H9 (cell line): ENCODE results near the gene KCNIP4. TPM values are rescaled to one million over a fixed set of nuclear protein-coding genes. Genes with fewer than 3 reads are reported as not detected.

ENCODE experiments used
- DNase-seq: peaks from one replicate; pipeline ENCODE4 v3.0.0-alpha.2; 2017
- H2AFZ ChIP-seq: one replicate; pipeline ENCODE4 v1.6.1; 2013; ENCODE audit warnings: mild to moderate bottlenecking, low read length, control low read depth, moderate library complexity
- H2AK5ac ChIP-seq: 2 replicates; pipeline ENCODE4 v1.6.1; 2013; ENCODE audit warnings: low read length, control low read depth, mixed read lengths; ENCODE audit not compliant: insufficient read length
- H2BK120ac ChIP-seq: one replicate; pipeline ENCODE4 v1.6.1; 2013; ENCODE audit warnings: low read depth, mild to moderate bottlenecking, low read length, control low read depth, inconsistent platforms; ENCODE audit not compliant: poor library complexity, severe bottlenecking
- H2BK12ac ChIP-seq: 2 replicates; pipeline ENCODE4 v1.6.1; 2013; ENCODE audit warnings: low read length, control low read depth, mixed read lengths, low read depth; ENCODE audit not compliant: insufficient read length
- H2BK15ac ChIP-seq: 2 replicates; pipeline ENCODE4 v1.6.1; 2013; ENCODE audit warnings: low read depth, low read length, control low read depth
- H2BK20ac ChIP-seq: one replicate; pipeline ENCODE4 v1.6.1; 2013; ENCODE audit warnings: low read depth, mild to moderate bottlenecking, low read length, control low read depth, inconsistent platforms; ENCODE audit not compliant: poor library complexity, severe bottlenecking
- H2BK5ac ChIP-seq: 2 replicates; pipeline ENCODE4 v1.6.1; 2013; ENCODE audit warnings: low read length, control low read depth, mixed read lengths; ENCODE audit not compliant: insufficient read length
- H3K14ac ChIP-seq: 2 replicates; pipeline ENCODE4 v1.6.1; 2013; ENCODE audit warnings: low read length, control low read depth; ENCODE audit not compliant: insufficient read depth
- H3K18ac ChIP-seq: 2 replicates; pipeline ENCODE4 v1.6.1; 2013; ENCODE audit warnings: low read depth, mild to moderate bottlenecking, mixed read lengths, low read length, control low read depth; ENCODE audit not compliant: insufficient read length
- H3K23ac ChIP-seq: 2 replicates; pipeline ENCODE4 v1.6.1; 2013; ENCODE audit warnings: low read length, control low read depth, mixed read lengths, low read depth; ENCODE audit not compliant: insufficient read length
- H3K23me2 ChIP-seq: 2 replicates; pipeline ENCODE4 v1.6.1; 2013; ENCODE audit warnings: low read depth, mild to moderate bottlenecking, mixed read lengths, low read length, control low read depth; ENCODE audit not compliant: insufficient read length, poor library complexity, severe bottlenecking
- H3K27ac ChIP-seq: 2 replicates; pipeline ENCODE4 v1.5.1; 2013; ENCODE audit warnings: low read length, control low read depth, mixed read lengths, low read depth; ENCODE audit not compliant: insufficient read length
- H3K27me3 ChIP-seq: 2 replicates; pipeline ENCODE4 v1.6.1; 2013; ENCODE audit warnings: low read length, control low read depth, inconsistent platforms; ENCODE audit not compliant: insufficient read depth
- H3K4ac ChIP-seq: 2 replicates; pipeline ENCODE4 v1.6.1; 2013; ENCODE audit warnings: low read depth, mild to moderate bottlenecking, control low read depth, inconsistent platforms, low read length, moderate library complexity
- H3K4me1 ChIP-seq: 2 replicates; pipeline ENCODE4 v1.6.1; 2013; ENCODE audit warnings: low read length, control low read depth, inconsistent platforms; ENCODE audit not compliant: insufficient read depth
- H3K4me2 ChIP-seq: 2 replicates; pipeline ENCODE4 v1.6.1; 2013; ENCODE audit warnings: low read length, control low read depth, mixed read lengths; ENCODE audit not compliant: insufficient read length, insufficient read depth
- H3K56ac ChIP-seq: 2 replicates; pipeline ENCODE4 v1.6.1; 2013; ENCODE audit warnings: low read depth, mild to moderate bottlenecking, mixed read lengths, low read length, control low read depth; ENCODE audit not compliant: insufficient read length
- H3K79me1 ChIP-seq: 2 replicates; pipeline ENCODE4 v1.6.1; 2013; ENCODE audit warnings: low read depth, mild to moderate bottlenecking, moderate library complexity, low read length, control low read depth, inconsistent platforms; ENCODE audit not compliant: insufficient read depth, poor library complexity, severe bottlenecking
- H3K79me2 ChIP-seq: 2 replicates; pipeline ENCODE4 v1.6.1; 2013; ENCODE audit warnings: low read length, control low read depth, inconsistent platforms; ENCODE audit not compliant: insufficient read depth
- H3K9ac ChIP-seq: 2 replicates; pipeline ENCODE4 v1.6.1; 2013; ENCODE audit warnings: low read length, control low read depth, mixed read lengths; ENCODE audit not compliant: insufficient read length; ENCODE audit errors: extremely low read depth
- H3K9me3 ChIP-seq: one replicate; pipeline ENCODE4 v1.6.1; 2013; ENCODE audit warnings: low read depth, low read length, inconsistent platforms; ENCODE audit not compliant: control insufficient read depth
- H3T11ph ChIP-seq: one replicate; pipeline ENCODE4 v1.6.1; 2013; ENCODE audit warnings: mild to moderate bottlenecking, low read length, control low read depth, inconsistent platforms
- H4K20me1 ChIP-seq: one replicate; pipeline ENCODE4 v1.6.1; 2013; ENCODE audit not compliant: control insufficient read depth, insufficient read length, insufficient read depth
- H4K5ac ChIP-seq: 2 replicates; pipeline ENCODE4 v1.6.1; 2013; ENCODE audit warnings: low read depth, mild to moderate bottlenecking, mixed read lengths, low read length, control low read depth; ENCODE audit not compliant: insufficient read length
- H4K8ac ChIP-seq: replicated peaks from 2 replicates; pipeline ENCODE4 v1.6.1; 2013; ENCODE audit warnings: low read length, control low read depth, mixed read lengths, low read depth; ENCODE audit not compliant: insufficient read length
- H4K91ac ChIP-seq: 2 replicates; pipeline ENCODE4 v1.6.1; 2013; ENCODE audit warnings: low read depth, mild to moderate bottlenecking, moderate library complexity, mixed read lengths, low read length, control low read depth; ENCODE audit not compliant: insufficient read length
- H3K27ac Mint-ChIP-seq, 3 experiments: 2 replicates in 2 of 3; 3 replicates in 1 of 3; pipeline ENCODE4 v1.8.0; 2020 to 2021; ENCODE audit warnings: mixed read lengths in 3 of 3, mild to moderate bottlenecking in 1 of 3, moderate library complexity in 1 of 3
- H3K27me3 Mint-ChIP-seq: 2 replicates; pipeline ENCODE4 v1.8.0; 2021; ENCODE audit warnings: low read depth, mild to moderate bottlenecking, moderate library complexity, mixed read lengths
- H3K36me3 Mint-ChIP-seq, 3 experiments: 2 replicates in 2 of 3; 3 replicates in 1 of 3; pipeline ENCODE4 v1.8.0; 2020 to 2021; ENCODE audit warnings: low read depth in 3 of 3, mixed read lengths in 3 of 3; ENCODE audit not compliant: insufficient read depth in 1 of 3
- H3K4me1 Mint-ChIP-seq, 2 experiments: 2 replicates each; pipeline ENCODE4 v1.8.0; 2020; ENCODE audit warnings: mixed read lengths in 2 of 2
- H3K4me3 Mint-ChIP-seq, 2 experiments: 2 replicates in 1 of 2; 3 replicates in 1 of 2; pipeline ENCODE4 v1.8.0; 2020 to 2021; ENCODE audit warnings: mild to moderate bottlenecking in 2 of 2, mixed read lengths in 2 of 2, moderate library complexity in 1 of 2
- H3K9me3 Mint-ChIP-seq, 2 experiments: 2 replicates in 1 of 2; 3 replicates in 1 of 2; pipeline ENCODE4 v1.8.0; 2020; ENCODE audit warnings: mild to moderate bottlenecking in 2 of 2, mixed read lengths in 2 of 2, moderate library complexity in 1 of 2
- CTCF ChIP-seq: fragments of 200-600 bp; sonication (generic); conservative IDR thresholded peaks from 3 replicates; pipeline ENCODE4 v1.8.0; 2021; ENCODE audit warnings: antibody characterized with exemption, mild to moderate bottlenecking
- total RNA-seq: library from RNA; stranded (reverse); gene quantifications from 2 replicates; pipeline ENCODE4 v1.2.1, GENCODE V29; 2021

KCNIP4 gene
- total RNA-seq, 1 experiment from 2014 or later: not detected

DNA sequence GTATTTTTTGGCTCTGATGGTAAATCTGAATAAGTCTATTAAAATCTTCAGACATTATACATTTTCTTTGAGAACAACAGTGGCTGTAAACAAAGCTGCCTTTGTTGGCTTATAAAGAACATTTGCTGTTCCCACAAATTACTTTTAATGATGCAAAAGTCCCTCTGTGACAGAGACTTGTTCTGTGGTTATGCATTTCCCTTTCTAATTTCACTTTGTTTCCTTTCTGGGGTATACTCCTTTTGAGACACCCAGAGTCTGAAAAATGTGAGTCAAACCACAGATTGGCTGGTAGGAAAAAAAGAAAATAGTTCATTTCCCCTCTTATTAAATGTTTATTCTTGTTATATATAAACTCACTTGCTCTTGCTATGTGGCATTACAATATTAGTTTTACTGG, 845.9 kb downstream of the KCNIP4 start:
- Histone ChIP-seq H3K4ac (no peak overlapping the region), H3K14ac (no peak overlapping the region), H3K9ac (no peak overlapping the region), H3K79me2 (no peaks in the 10 kb centered on the region), H3K23ac (no peak overlapping the region), H3T11ph (no peak overlapping the region), H2BK12ac (no peak overlapping the region), H3K56ac (no peak overlapping the region), H4K5ac (no peak overlapping the region), H3K4me1 (no peaks in the 10 kb centered on the region), H3K18ac (no peak overlapping the region), H3K79me1 (no peaks in the 10 kb centered on the region), H2BK20ac (no peak overlapping the region), H3K4me2 (no peak overlapping the region), H3K23me2 (no peaks in the 10 kb centered on the region), H2AK5ac (no peak overlapping the region), H3K27me3 (no peaks in the 10 kb centered on the region), H4K91ac (no peak overlapping the region), H2BK5ac (no peak overlapping the region), H2AFZ (no peak overlapping the region), H4K20me1 (no peaks in the 10 kb centered on the region), H2BK120ac (no peak overlapping the region), H2BK15ac (no peak overlapping the region), H3K9me3 (no peaks in the 10 kb centered on the region), H4K8ac (no peak overlapping the region), H3K27ac (no peak overlapping the region)
- Mint-ChIP-seq H3K4me1 (no peaks in the 10 kb centered on the region), H3K27ac (no peak overlapping the region), H3K36me3 (peaks cover 0 to under 1% (median 0%) of the 10 kb centered on the region in 3 experiments; a peak in 3 of 7 replicates), H3K9me3 (peaks cover 5 to 9% of the 10 kb centered on the region in 2 experiments; a peak in 4 of 5 replicates), H3K27me3 (no peaks in the 10 kb centered on the region), H3K4me3 (no peak overlapping the region)
- no peak for TF ChIP-seq CTCF
- no peak for DNase-seq
